Tongue (tissue), 2 donors: ENCODE data around the gene MBNL2. TPM values are rescaled to one million over a fixed set of nuclear protein-coding genes. Genes with fewer than 3 reads are reported as not detected.
"Not testable (repeated sequence)": the region's sequence is repeated elsewhere in the genome, so short reads cannot be mapped to it uniquely, and the experiment has no call there.

Experiments used
- DNase-seq: peaks from one replicate; pipeline ENCODE4 v3.0.0-alpha.2; 2015
- total RNA-seq: library from RNA; depleted of rRNA; stranded (reverse); fragments of >200 nt; gene quantifications from one replicate; pipeline ENCODE4 v1.2.3, GENCODE V29; 2014

MBNL2 gene
- total RNA-seq, 1 donor from 2014 or later = 110 TPM

- DNase-seq = no peak
Measured at GRCh38 chr13:97348569-97349100, 126.5 kb downstream of the MBNL2 start.

- DNase-seq = not testable (repeated sequence)
Measured at GRCh38 chr13:97352012-97352411, 129.9 kb downstream of the MBNL2 start.

GRCh38 chr13:97352815-97353214 is 130.7 kb downstream of the MBNL2 start:
- no peak for DNase-seq

GRCh38 chr13:97353927-97354675 is 132.0 kb downstream of the MBNL2 start:
- DNase-seq = no peak

- DNase-seq = no peak
Measured at GRCh38 chr13:97354808-97355207, 132.7 kb downstream of the MBNL2 start.

- DNase-seq = no peak
Measured at GRCh38 chr13:97356592-97356991, 134.5 kb downstream of the MBNL2 start.

GRCh38 chr13:97359181-97360057 is 137.3 kb downstream of the MBNL2 start:
- DNase-seq = peak; percentile 91

GRCh38 chr13:97360610-97361009 is 138.5 kb downstream of the MBNL2 start:
- DNase-seq = no peak

- DNase-seq = no peak
Measured at GRCh38 chr13:97364031-97364430, 141.9 kb downstream of the MBNL2 start.

GRCh38 chr13:97364827-97365226 is 142.7 kb downstream of the MBNL2 start:
- no peak for DNase-seq

- no peak for DNase-seq
Measured at GRCh38 chr13:97366172-97366688, 144.1 kb downstream of the MBNL2 start.

GRCh38 chr13:97367016-97367822 is 145.1 kb downstream of the MBNL2 start:
- no peak for DNase-seq

GRCh38 chr13:97369261-97369893 is 147.2 kb downstream of the MBNL2 start:
- DNase-seq = no peak

- DNase-seq = no peak
Measured at GRCh38 chr13:97371486-97372109, 149.5 kb downstream of the MBNL2 start.

- DNase-seq = peak; percentile 43
Measured at GRCh38 chr13:97372936-97373335, 150.8 kb downstream of the MBNL2 start.

GRCh38 chr13:97373787-97374186 is 151.7 kb downstream of the MBNL2 start:
- no peak for DNase-seq

GRCh38 chr13:97376981-97377380 is 154.8 kb downstream of the MBNL2 start:
- DNase-seq = no peak

- no peak for DNase-seq
Measured at GRCh38 chr13:97379386-97379785, 157.3 kb downstream of the MBNL2 start.

- no peak for DNase-seq
Measured at GRCh38 chr13:97380696-97381095, 158.6 kb downstream of the MBNL2 start.

- no peak for DNase-seq
Measured at GRCh38 chr13:97381189-97381588, 159.1 kb downstream of the MBNL2 start.

GRCh38 chr13:97382276-97382675 is 160.1 kb downstream of the MBNL2 start:
- no peak for DNase-seq
